Fibroblast of lung (primary cell): Measurements from ENCODE around the gene TCEA3. TPM values are rescaled to one million over a fixed set of nuclear protein-coding genes. Genes with fewer than 3 reads are reported as not detected.

Source experiments
- DNase-seq, 2 donors: peaks; one replicate each; pipeline versions ENCODE4 v3.0.0 to v3.0.0-alpha.2; 2010; ENCODE audit warnings: low read depth in 2 of 2
- H2AFZ ChIP-seq: 2 replicates; pipeline ENCODE4 v1.5.1; 2012; ENCODE audit warnings: low read length, control low read depth, inconsistent platforms
- H3K27ac ChIP-seq: 2 replicates; pipeline ENCODE4 v1.5.1; 2011; ENCODE audit warnings: low read length, control low read depth; ENCODE audit not compliant: insufficient read depth
- H3K27me3 ChIP-seq: 2 replicates; pipeline ENCODE4 v1.5.1; 2011; ENCODE audit warnings: mild to moderate bottlenecking, low read length; ENCODE audit not compliant: control insufficient read depth, insufficient read depth
- H3K36me3 ChIP-seq: 2 replicates; pipeline ENCODE4 v1.5.1; 2011; ENCODE audit warnings: low read length; ENCODE audit not compliant: control insufficient read depth, insufficient read depth
- H3K4me1 ChIP-seq: 2 replicates; pipeline ENCODE4 v1.5.1; 2011; ENCODE audit warnings: low read length; ENCODE audit not compliant: control insufficient read depth, insufficient read depth; ENCODE audit errors: extremely low read depth
- H3K4me2 ChIP-seq: 2 replicates; pipeline ENCODE4 v1.5.1; 2011; ENCODE audit warnings: low read length, control low read depth; ENCODE audit not compliant: insufficient read depth; ENCODE audit errors: extremely low read depth
- H3K4me3 ChIP-seq, 4 experiments: fragments of 200-600 bp in 1 of 4; sonication (generic) in 1 of 4; replicated peaks in 1 of 4; 2 replicates each; pipeline ENCODE4 v1.5.1; 2011 to 2016; ENCODE audit warnings: low read length in 4 of 4, low read depth in 3 of 4, mild to moderate bottlenecking in 3 of 4, control low read depth in 2 of 4, inconsistent platforms in 1 of 4, mixed read lengths in 1 of 4; ENCODE audit not compliant: insufficient read depth in 1 of 4; ENCODE audit errors: control extremely low read depth in 1 of 4
- H3K79me2 ChIP-seq: 2 replicates; pipeline ENCODE4 v1.5.1; 2012; ENCODE audit warnings: mild to moderate bottlenecking, low read length, inconsistent platforms; ENCODE audit not compliant: control insufficient read depth, insufficient read depth
- H3K9ac ChIP-seq: 2 replicates; pipeline ENCODE4 v1.5.1; 2011; ENCODE audit warnings: mild to moderate bottlenecking, low read length, control low read depth; ENCODE audit not compliant: insufficient read depth
- H3K9me3 ChIP-seq: 2 replicates; pipeline ENCODE4 v1.5.1; 2012; ENCODE audit warnings: low read depth, low read length; ENCODE audit not compliant: control insufficient read depth, insufficient read depth
- H4K20me1 ChIP-seq: 2 replicates; pipeline ENCODE4 v1.5.1; 2011; ENCODE audit warnings: low read length; ENCODE audit not compliant: control insufficient read depth, insufficient read depth; ENCODE audit errors: extremely low read depth
- EZH2 ChIP-seq: IDR thresholded peaks from 2 replicates; pipeline ENCODE4 v1.5.1; 2012; ENCODE audit warnings: low read length, control low read depth, mild to moderate bottlenecking; ENCODE audit errors: missing control alignments
- polyA plus RNA-seq, 2 donors: library from polyadenylated mRNA; depleted of rRNA in 1 of 2; stranded (reverse) in 1 of 2; unstranded in 1 of 2; fragments of >200 nt; gene quantifications; 2 replicates each; pipeline ENCODE4 v1.2.1, GENCODE V29; 2011 to 2012; ENCODE audit warnings: missing spikeins in 1 of 2
- total RNA-seq: library from RNA; depleted of rRNA; stranded (reverse); fragments of >200 nt; gene quantifications from 2 replicates; pipeline ENCODE4 v1.2.1, GENCODE V29; 2014
- TF ChIP-seq, protein P1 (sequence below), 2 donors: IDR thresholded peaks in 1 of 2; conservative IDR thresholded peaks in 1 of 2; 1 replicate in 1 of 2; 2 replicates in 1 of 2; pipeline ENCODE4 v1.5.1; 2011 to 2012; ENCODE audit warnings: low read length in 2 of 2, control low read depth in 1 of 2, inconsistent platforms in 1 of 2, low read depth in 1 of 2, mild to moderate bottlenecking in 1 of 2

The TCEA3 gene
- total and polyA plus RNA-seq, 2 donors (not counting 1 experiment from before 2014, with no cell fraction given), result 12.3 to 44.6 TPM

DNA sequence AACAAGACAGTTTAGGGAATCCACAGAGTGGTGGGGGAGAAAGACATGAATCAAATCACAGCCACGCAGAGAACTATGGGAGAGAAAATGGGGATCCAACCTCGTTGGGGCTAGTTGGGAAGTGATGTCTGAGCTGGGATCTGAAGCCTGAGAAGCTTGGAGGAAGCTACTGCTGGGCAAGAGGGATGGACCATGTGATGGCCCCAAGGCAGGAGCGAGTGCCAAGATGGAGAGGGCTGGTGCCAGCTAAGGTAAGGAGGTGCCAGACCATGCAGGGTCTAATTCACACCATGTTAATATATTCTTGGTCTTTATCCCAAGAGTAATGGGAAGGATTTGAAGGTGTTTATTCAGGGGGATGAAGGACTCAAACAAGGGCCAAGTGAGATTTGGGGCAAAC, 18.2 kb upstream of the TCEA3 start:
- Histone ChIP-seq H3K27me3 (no peaks in the 10 kb centered on the region), H3K36me3 (peaks cover 5% of the 10 kb centered on the region), H3K79me2 (no peaks in the 10 kb centered on the region), H3K27ac (no peak overlapping the region), H3K4me3 (no peak overlapping the region), H2AFZ (no peak overlapping the region), H3K4me1 (no peaks in the 10 kb centered on the region), H3K4me2 (no peak overlapping the region), H3K9ac (no peak overlapping the region), H3K9me3 (no peaks in the 10 kb centered on the region), H4K20me1 (no peaks in the 10 kb centered on the region)
- DNase-seq, result no peak
- TF ChIP-seq EZH2, result no peak
- TF ChIP-seq, protein P1, sequence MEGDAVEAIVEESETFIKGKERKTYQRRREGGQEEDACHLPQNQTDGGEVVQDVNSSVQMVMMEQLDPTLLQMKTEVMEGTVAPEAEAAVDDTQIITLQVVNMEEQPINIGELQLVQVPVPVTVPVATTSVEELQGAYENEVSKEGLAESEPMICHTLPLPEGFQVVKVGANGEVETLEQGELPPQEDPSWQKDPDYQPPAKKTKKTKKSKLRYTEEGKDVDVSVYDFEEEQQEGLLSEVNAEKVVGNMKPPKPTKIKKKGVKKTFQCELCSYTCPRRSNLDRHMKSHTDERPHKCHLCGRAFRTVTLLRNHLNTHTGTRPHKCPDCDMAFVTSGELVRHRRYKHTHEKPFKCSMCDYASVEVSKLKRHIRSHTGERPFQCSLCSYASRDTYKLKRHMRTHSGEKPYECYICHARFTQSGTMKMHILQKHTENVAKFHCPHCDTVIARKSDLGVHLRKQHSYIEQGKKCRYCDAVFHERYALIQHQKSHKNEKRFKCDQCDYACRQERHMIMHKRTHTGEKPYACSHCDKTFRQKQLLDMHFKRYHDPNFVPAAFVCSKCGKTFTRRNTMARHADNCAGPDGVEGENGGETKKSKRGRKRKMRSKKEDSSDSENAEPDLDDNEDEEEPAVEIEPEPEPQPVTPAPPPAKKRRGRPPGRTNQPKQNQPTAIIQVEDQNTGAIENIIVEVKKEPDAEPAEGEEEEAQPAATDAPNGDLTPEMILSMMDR (conservative IDR thresholded peaks at IDR 0.05 in 1 of 2, IDR thresholded peaks at IDR 0.05 in 1 of 2; ENCODE audit: low read depth in 1 of 2, low read length in 2 of 2), result no peak

GRCh38 chr1:23441446-23442148, 17.0 kb upstream of the TCEA3 start:
- Histone ChIP-seq H3K27ac (no peak overlapping the region), H3K4me3 (no peak overlapping the region), H3K9me3 (no peaks in the 10 kb centered on the region), H3K4me2 (no peak overlapping the region), H3K27me3 (no peaks in the 10 kb centered on the region), H3K4me1 (no peaks in the 10 kb centered on the region), H2AFZ (no peak overlapping the region), H3K9ac (no peak overlapping the region), H3K79me2 (no peaks in the 10 kb centered on the region), H3K36me3 (peaks cover 5% of the 10 kb centered on the region), H4K20me1 (no peaks in the 10 kb centered on the region)
- DNase-seq, result no peak
- TF ChIP-seq, protein P1 (conservative IDR thresholded peaks at IDR 0.05 in 1 of 2, IDR thresholded peaks at IDR 0.05 in 1 of 2; ENCODE audit: low read depth in 1 of 2, low read length in 2 of 2), result no peak
- no peak for TF ChIP-seq EZH2

GRCh38 chr1:23438545-23438944, 14.0 kb upstream of the TCEA3 start:
- no peaks in the 10 kb centered on the region for H4K20me1 ChIP-seq
- H3K9ac ChIP-seq, result no peak overlapping the region
- H3K4me3 ChIP-seq, result no peak overlapping the region
- H3K36me3 ChIP-seq, result peaks cover 14% of the 10 kb centered on the region
- H2AFZ ChIP-seq, result no peak overlapping the region
- no peaks in the 10 kb centered on the region for H3K79me2 ChIP-seq
- no peaks in the 10 kb centered on the region for H3K27me3 ChIP-seq
- no peaks in the 10 kb centered on the region for H3K4me1 ChIP-seq
- TF ChIP-seq EZH2, result no peak
- TF ChIP-seq, protein P1 (conservative IDR thresholded peaks at IDR 0.05 in 1 of 2, IDR thresholded peaks at IDR 0.05 in 1 of 2; ENCODE audit: low read depth in 1 of 2, low read length in 2 of 2), result no peak
- no peak for DNase-seq
- no peak overlapping the region for H3K27ac ChIP-seq
- H3K9me3 ChIP-seq, result no peaks in the 10 kb centered on the region
- H3K4me2 ChIP-seq, result no peak overlapping the region
